Gastrocnemius medialis (tissue), 4 donors: ENCODE measurements around the gene DBP. TPM values are rescaled to one million over a fixed set of nuclear protein-coding genes. Genes with fewer than 3 reads are reported as not detected.
"Not testable (repeated sequence)": the region's sequence is repeated elsewhere in the genome, so short reads cannot be mapped to it uniquely, and the experiment has no call there.

Source experiments
- ATAC-seq, 2 donors: fragments of 150-250 bp; one replicate each; pipeline ENCODE4 v1.9.1; 2016
- DNase-seq, 2 donors: peaks; one replicate each; pipeline ENCODE4 v3.0.0-alpha.2; 2019
- H3K27ac ChIP-seq, 4 donors: fragments of 200-600 bp; sonication (generic); 1 replicate in 1 of 4; 2 replicates in 3 of 4; pipeline ENCODE4 v1.5.1; 2016 to 2018; ENCODE audit warnings: mild to moderate bottlenecking in 2 of 4, moderate library complexity in 1 of 4
- H3K27me3 ChIP-seq, 3 donors: fragments of 200-600 bp; sonication (generic) in 2 of 3; 1 replicate in 1 of 3; 2 replicates in 2 of 3; pipeline versions ENCODE4 v1.5.1 to v1.6.0; 2016 to 2019; ENCODE audit warnings: mild to moderate bottlenecking in 1 of 3, moderate library complexity in 1 of 3
- H3K36me3 ChIP-seq, 2 donors: fragments of 200-600 bp; sonication (generic) in 1 of 2; one replicate each; pipeline ENCODE4 v1.5.1; 2017 to 2018
- H3K4me1 ChIP-seq, 2 donors: fragments of 200-600 bp; sonication (generic) in 1 of 2; one replicate each; pipeline ENCODE4 v1.5.1; 2016 to 2017; ENCODE audit warnings: mild to moderate bottlenecking in 2 of 2
- H3K4me3 ChIP-seq, 4 donors: fragments of 200-600 bp; sonication (generic) in 3 of 4; 1 replicate in 1 of 4; 2 replicates in 3 of 4; pipeline ENCODE4 v1.5.1; 2016 to 2019; ENCODE audit warnings: mild to moderate bottlenecking in 2 of 4
- H3K9me3 ChIP-seq, 3 donors: fragments of 200-600 bp; sonication (generic) in 2 of 3; 1 replicate in 1 of 3; 2 replicates in 2 of 3; pipeline ENCODE4 v1.5.1; 2016 to 2019
- CTCF ChIP-seq, 5 experiments: fragments of 450-650 bp in 3 of 5; fragments of 200-600 bp in 2 of 5; sonication (generic) in 2 of 5; IDR thresholded peaks in 4 of 5; conservative IDR thresholded peaks in 1 of 5; 1 replicate in 4 of 5; 2 replicates in 1 of 5; pipeline ENCODE4 v1.5.1; 2016 to 2019; ENCODE audit warnings: antibody characterized with exemption in 5 of 5, mild to moderate bottlenecking in 3 of 5, moderate library complexity in 3 of 5
- POLR2A ChIP-seq, 2 donors: fragments of 450-650 bp; IDR thresholded peaks; one replicate each; pipeline ENCODE4 v1.6.1; 2017; ENCODE audit warnings: antibody characterized with exemption in 2 of 2, mild to moderate bottlenecking in 2 of 2, moderate library complexity in 2 of 2
- in situ Hi-C, 4 donors: fragments of 200-750 bp; cut with MboI; loops; one replicate each; pipeline versions ENCODE4 v1.15.0 to v1.8.0; 2017; ENCODE audit warnings: low sequenced_read_pairs in 4 of 4
- intact Hi-C: fragments of 100-400 bp; cut with DNase I; formaldehyde crosslinking; loops from one replicate; pipeline ENCODE4 v1.15.1; 2023; ENCODE audit warnings: low total_unique reads
- total RNA-seq, 4 donors: library from RNA; depleted of rRNA; stranded (reverse); fragments of >200 nt; gene quantifications; one replicate each; pipeline versions ENCODE4 v1.1.0 to v1.2.3, GENCODE V29; 2016

Gene DBP
- total RNA-seq, 4 donors from 2014 or later, result 1.7 to 12.9 (median 4.4) TPM

DNA sequence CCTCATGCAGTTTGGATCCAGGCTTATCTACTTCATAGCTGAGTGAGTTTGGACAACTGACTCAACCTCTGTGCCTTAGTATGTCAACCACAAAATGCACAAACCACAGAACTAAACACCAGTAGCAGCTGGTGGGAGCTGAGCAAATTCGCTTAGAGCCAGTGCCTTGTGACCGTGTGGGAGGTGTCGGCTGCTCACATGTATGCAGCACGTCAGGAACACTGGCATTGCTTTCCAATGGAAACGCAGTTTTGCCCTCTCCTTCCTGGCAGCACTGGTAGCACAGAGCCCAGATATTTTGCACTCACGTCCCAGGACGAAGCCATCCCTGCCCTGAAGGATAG, 43.9 kb upstream of the DBP start:
- no peak for DNase-seq
- Histone ChIP-seq H3K27me3 (no peaks in the 10 kb centered on the region), H3K4me3 (no peak overlapping the region), H3K4me1 (no peaks in the 10 kb centered on the region), H3K36me3 (no peaks in the 10 kb centered on the region), H3K9me3 (no peaks in the 10 kb centered on the region), H3K27ac (no peak overlapping the region)
- ATAC-seq, result peak; percentile 50 to 56
- TF ChIP-seq POLR2A (IDR thresholded peaks at IDR 0.05) (no peak), CTCF (IDR thresholded peaks at IDR 0.05 in 4 of 5, conservative IDR thresholded peaks at IDR 0.05 in 1 of 5) (no peak)
- in situ Hi-C loops, result no loop called here
- intact Hi-C loops, result no loop called here

DNA sequence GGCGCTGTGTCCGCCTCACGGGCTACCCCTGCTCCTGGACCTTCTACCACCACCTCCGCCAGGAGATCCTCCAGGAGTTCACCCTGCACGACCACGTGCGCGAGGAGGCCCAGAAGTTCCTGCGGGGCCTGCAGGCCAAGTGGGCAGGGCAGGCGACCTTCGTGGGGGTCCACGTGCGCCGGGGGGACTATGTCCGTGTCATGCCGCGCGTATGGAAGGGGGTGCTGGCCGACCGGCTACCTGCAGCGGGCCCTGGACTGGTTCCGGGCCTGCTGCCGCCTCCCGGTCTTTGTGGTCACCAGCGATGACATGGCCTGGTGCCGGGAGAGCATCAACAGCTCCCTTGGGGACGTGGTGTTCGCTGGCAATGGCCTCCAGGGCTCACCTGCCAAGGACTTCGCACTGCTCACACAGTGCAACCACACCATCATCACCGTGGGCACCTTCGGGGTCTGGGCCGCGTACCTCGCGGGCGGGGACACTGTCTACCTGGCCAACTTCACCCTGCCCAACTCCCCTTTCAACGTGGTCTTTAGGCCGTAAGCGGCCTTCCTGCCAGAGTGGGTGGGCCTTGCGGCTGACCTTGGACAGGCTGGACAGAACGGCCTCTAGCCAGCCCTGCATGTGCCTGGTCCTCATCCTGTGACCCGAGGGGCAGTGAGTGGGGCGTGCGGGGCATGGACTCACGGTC, 43.4 kb upstream of the DBP start:
- Histone ChIP-seq H3K27ac (no peak overlapping the region), H3K4me1 (peaks cover 0 to 4% of the 10 kb centered on the region in 2 donors), H3K4me3 (no peak overlapping the region), H3K27me3 (no peaks in the 10 kb centered on the region), H3K9me3 (no peaks in the 10 kb centered on the region), H3K36me3 (no peaks in the 10 kb centered on the region)
- ATAC-seq (no peak), DNase-seq (no peak)
- intact Hi-C loops (no loop called here), in situ Hi-C loops (no loop called here)
- TF ChIP-seq POLR2A (IDR thresholded peaks at IDR 0.05) (no peak), CTCF (IDR thresholded peaks at IDR 0.05 in 4 of 5, conservative IDR thresholded peaks at IDR 0.05 in 1 of 5) (no peak)

GRCh38 chr19:48680006-48680405, 42.8 kb upstream of the DBP start:
- DNase-seq, H3K4me1 ChIP-seq, H3K36me3 ChIP-seq, in situ Hi-C loops, H3K9me3 ChIP-seq, H3K27ac ChIP-seq, intact Hi-C loops, H3K4me3 ChIP-seq, ATAC-seq, H3K27me3 ChIP-seq: not testable (repeated sequence)

- no peak for ATAC-seq
Observed at GRCh38 chr19:48678201-48678600, 41.0 kb upstream of the DBP start.

More at GRCh38 chr19:48678201-48678600, 41.0 kb upstream of the DBP start:
- intact Hi-C loops, result loop anchor here (5.0 to 10.0 kb wide), 2 partner anchors 34 to 167 kb away; no protein-coding TSS in a partner anchor
- Histone ChIP-seq H3K36me3 (no peaks in the 10 kb centered on the region), H3K27ac (no peak overlapping the region), H3K4me3 (no peak overlapping the region), H3K4me1 (peaks cover 4 to 11% of the 10 kb centered on the region in 2 donors), H3K27me3 (no peaks in the 10 kb centered on the region), H3K9me3 (no peaks in the 10 kb centered on the region)
- TF ChIP-seq CTCF (IDR thresholded peaks at IDR 0.05 in 4 of 5, conservative IDR thresholded peaks at IDR 0.05 in 1 of 5) (no peak), POLR2A (IDR thresholded peaks at IDR 0.05) (no peak)
- DNase-seq, result no peak
- in situ Hi-C loops, result loop anchor here in 1 of 4 donors (10.0 kb wide), 1 partner anchor 167 kb away; no protein-coding TSS in a partner anchor
